ENCODE results near the gene ARL14EP.

DNA sequence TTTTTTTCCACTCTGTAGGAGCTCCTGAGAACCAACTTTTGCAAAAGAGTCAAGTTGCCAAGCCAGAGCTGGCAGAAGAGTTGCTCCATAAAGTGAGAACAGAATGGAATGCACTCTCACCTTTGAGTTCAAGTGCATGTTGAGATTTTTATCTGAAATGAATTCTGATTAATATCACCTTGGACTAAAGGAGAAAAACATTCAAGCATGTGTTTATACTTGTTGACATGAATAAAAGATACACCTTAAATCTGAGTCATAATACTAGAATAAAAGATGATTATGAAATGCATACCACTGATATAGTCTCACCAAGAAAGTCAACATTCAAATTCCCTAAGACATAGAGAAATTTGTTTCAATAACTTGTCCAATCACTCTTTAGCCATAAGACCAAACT lies 37.8 kb downstream of the ARL14EP start:
- TF ChIP-seq, protein P1, sequence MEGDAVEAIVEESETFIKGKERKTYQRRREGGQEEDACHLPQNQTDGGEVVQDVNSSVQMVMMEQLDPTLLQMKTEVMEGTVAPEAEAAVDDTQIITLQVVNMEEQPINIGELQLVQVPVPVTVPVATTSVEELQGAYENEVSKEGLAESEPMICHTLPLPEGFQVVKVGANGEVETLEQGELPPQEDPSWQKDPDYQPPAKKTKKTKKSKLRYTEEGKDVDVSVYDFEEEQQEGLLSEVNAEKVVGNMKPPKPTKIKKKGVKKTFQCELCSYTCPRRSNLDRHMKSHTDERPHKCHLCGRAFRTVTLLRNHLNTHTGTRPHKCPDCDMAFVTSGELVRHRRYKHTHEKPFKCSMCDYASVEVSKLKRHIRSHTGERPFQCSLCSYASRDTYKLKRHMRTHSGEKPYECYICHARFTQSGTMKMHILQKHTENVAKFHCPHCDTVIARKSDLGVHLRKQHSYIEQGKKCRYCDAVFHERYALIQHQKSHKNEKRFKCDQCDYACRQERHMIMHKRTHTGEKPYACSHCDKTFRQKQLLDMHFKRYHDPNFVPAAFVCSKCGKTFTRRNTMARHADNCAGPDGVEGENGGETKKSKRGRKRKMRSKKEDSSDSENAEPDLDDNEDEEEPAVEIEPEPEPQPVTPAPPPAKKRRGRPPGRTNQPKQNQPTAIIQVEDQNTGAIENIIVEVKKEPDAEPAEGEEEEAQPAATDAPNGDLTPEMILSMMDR (IDR thresholded peaks at IDR 0.05) = no peak
- no peak for TF ChIP-seq ZFX (IDR thresholded peaks at IDR 0.05; ENCODE audit: borderline replicate concordance)
